Activated CD4-positive, alpha-beta T cell treated with anti-CD3 and anti-CD28 coated beads, Interleukin-2, amount 10 ng/mL, durations not matched to agents 24 days and 14 days (primary cell): ENCODE data around the gene LBHD2. TPM values are rescaled to one million over a fixed set of nuclear protein-coding genes. Genes with fewer than 3 reads are reported as not detected.
"Not testable (repeated sequence)": the region's sequence is repeated elsewhere in the genome, so short reads cannot be mapped to it uniquely, and the experiment has no call there.

Source experiments
- DNase-seq: peaks from one replicate; pipeline ENCODE4 v3.0.0; 2022
- H3K27ac Mint-ChIP-seq: one replicate; pipeline ENCODE4 v1.8.0; 2022; ENCODE audit warnings: mild to moderate bottlenecking, mixed read lengths
- H3K27me3 Mint-ChIP-seq: one replicate; pipeline ENCODE4 v1.8.0; 2022; ENCODE audit warnings: mixed read lengths
- H3K36me3 Mint-ChIP-seq: one replicate; pipeline ENCODE4 v1.8.0; 2022; ENCODE audit warnings: low read depth, mild to moderate bottlenecking, mixed read lengths
- H3K4me1 Mint-ChIP-seq: one replicate; pipeline ENCODE4 v1.8.0; 2021; ENCODE audit warnings: mixed read lengths
- H3K4me3 Mint-ChIP-seq: one replicate; pipeline ENCODE4 v1.8.0; 2022; ENCODE audit warnings: mild to moderate bottlenecking, moderate library complexity, mixed read lengths
- H3K9me3 Mint-ChIP-seq: one replicate; pipeline ENCODE4 v1.8.0; 2021; ENCODE audit warnings: mixed read lengths
- intact Hi-C: fragments of 100-400 bp; cut with micrococcal nuclease; formaldehyde crosslinking; loops from one replicate; pipeline ENCODE4 v1.15.1; 2023
- total RNA-seq: library from RNA; stranded (reverse); gene quantifications from 2 replicates; pipeline ENCODE4 v1.2.3, GENCODE V29; 2022

LBHD2 gene
- total RNA-seq, 1 donor from 2014 or later, result not detected

- H3K9me3 Mint-ChIP-seq, result no peaks in the 10 kb centered on the region
- intact Hi-C loops, result no loop called here
- no peak overlapping the region for H3K4me3 Mint-ChIP-seq
- H3K27me3 Mint-ChIP-seq, result peaks cover under 1% of the 10 kb centered on the region
- no peaks in the 10 kb centered on the region for H3K36me3 Mint-ChIP-seq
- H3K27ac Mint-ChIP-seq, result no peak overlapping the region
- H3K4me1 Mint-ChIP-seq, result peaks cover 7% of the 10 kb centered on the region
- DNase-seq, result no peak
These were observed 26.7 kb downstream of the LBHD2 start for GRCh38 chr14:103110681-103111231.

- Mint-ChIP-seq H3K4me3 (no peak overlapping the region), H3K4me1 (peaks cover 7% of the 10 kb centered on the region), H3K27ac (no peak overlapping the region), H3K36me3 (no peaks in the 10 kb centered on the region), H3K9me3 (no peaks in the 10 kb centered on the region), H3K27me3 (no peaks in the 10 kb centered on the region)
- intact Hi-C loops, result no loop called here
- DNase-seq, result no peak
These were observed 27.3 kb downstream of the LBHD2 start for GRCh38 chr14:103111232-103111868.

GRCh38 chr14:103112400-103113243, 28.6 kb downstream of the LBHD2 start:
- peaks cover 7% of the 10 kb centered on the region for H3K4me1 Mint-ChIP-seq
- H3K27me3 Mint-ChIP-seq, result no peaks in the 10 kb centered on the region
- no peaks in the 10 kb centered on the region for H3K36me3 Mint-ChIP-seq
- no peaks in the 10 kb centered on the region for H3K9me3 Mint-ChIP-seq
- H3K4me3 Mint-ChIP-seq, result no peak overlapping the region
- DNase-seq, result no peak
- H3K27ac Mint-ChIP-seq, result no peak overlapping the region
- intact Hi-C loops, result no loop called here

GRCh38 chr14:103113303-103113702, 29.3 kb downstream of the LBHD2 start:
- intact Hi-C loops, result no loop called here
- Mint-ChIP-seq H3K4me3 (no peak overlapping the region), H3K36me3 (no peaks in the 10 kb centered on the region), H3K4me1 (peaks cover 7% of the 10 kb centered on the region), H3K27ac (no peak overlapping the region), H3K9me3 (no peaks in the 10 kb centered on the region), H3K27me3 (no peaks in the 10 kb centered on the region)
- DNase-seq, result no peak

- no peak overlapping the region for H3K4me3 Mint-ChIP-seq
- no peaks in the 10 kb centered on the region for H3K9me3 Mint-ChIP-seq
- no peak for DNase-seq
- no peaks in the 10 kb centered on the region for H3K36me3 Mint-ChIP-seq
- intact Hi-C loops, result no loop called here
- H3K27me3 Mint-ChIP-seq, result no peaks in the 10 kb centered on the region
- H3K27ac Mint-ChIP-seq, result no peak overlapping the region
- peaks cover 7% of the 10 kb centered on the region for H3K4me1 Mint-ChIP-seq
These were observed 29.8 kb downstream of the LBHD2 start for GRCh38 chr14:103113774-103114173.

GRCh38 chr14:103115086-103115679, 31.2 kb downstream of the LBHD2 start:
- intact Hi-C loops, H3K4me1 Mint-ChIP-seq, H3K27ac Mint-ChIP-seq, H3K36me3 Mint-ChIP-seq, H3K9me3 Mint-ChIP-seq, H3K27me3 Mint-ChIP-seq: not testable (repeated sequence)
- peak; percentile 67 for DNase-seq
- H3K4me3 Mint-ChIP-seq, result peak overlapping the region; percentile 68

- no peak overlapping the region for H3K4me3 Mint-ChIP-seq
- DNase-seq, result no peak
- H3K27ac Mint-ChIP-seq, result no peak overlapping the region
- H3K9me3 Mint-ChIP-seq, result no peaks in the 10 kb centered on the region
- H3K4me1 Mint-ChIP-seq, result peaks cover 7% of the 10 kb centered on the region
- intact Hi-C loops, result no loop called here
- peaks cover 11% of the 10 kb centered on the region for H3K27me3 Mint-ChIP-seq
- H3K36me3 Mint-ChIP-seq, result no peaks in the 10 kb centered on the region
These were observed 32.0 kb downstream of the LBHD2 start for GRCh38 chr14:103115845-103116572.

GRCh38 chr14:103116636-103117035, 32.6 kb downstream of the LBHD2 start:
- intact Hi-C loops, result no loop called here
- no peaks in the 10 kb centered on the region for H3K36me3 Mint-ChIP-seq
- H3K27me3 Mint-ChIP-seq, result peaks cover 14% of the 10 kb centered on the region
- H3K27ac Mint-ChIP-seq, result no peak overlapping the region
- H3K4me3 Mint-ChIP-seq, result no peak overlapping the region
- no peak for DNase-seq
- peaks cover 8% of the 10 kb centered on the region for H3K4me1 Mint-ChIP-seq
- H3K9me3 Mint-ChIP-seq, result no peaks in the 10 kb centered on the region

- H3K4me1 Mint-ChIP-seq, H3K27ac Mint-ChIP-seq, H3K4me3 Mint-ChIP-seq, H3K36me3 Mint-ChIP-seq, intact Hi-C loops, H3K9me3 Mint-ChIP-seq, DNase-seq: not testable (repeated sequence)
- peaks cover 21% of the 10 kb centered on the region for H3K27me3 Mint-ChIP-seq
These were observed 33.5 kb downstream of the LBHD2 start for GRCh38 chr14:103117499-103117898.

- intact Hi-C loops, result no loop called here
- Mint-ChIP-seq H3K9me3 (no peaks in the 10 kb centered on the region), H3K27ac (no peak overlapping the region), H3K4me3 (no peak overlapping the region), H3K36me3 (no peaks in the 10 kb centered on the region), H3K4me1 (peaks cover 8% of the 10 kb centered on the region), H3K27me3 (peaks cover 21% of the 10 kb centered on the region)
- no peak for DNase-seq
These were observed 34.1 kb downstream of the LBHD2 start for GRCh38 chr14:103118018-103118662.

GRCh38 chr14:103118663-103119404, 34.8 kb downstream of the LBHD2 start:
- Mint-ChIP-seq H3K4me1 (peaks cover 8% of the 10 kb centered on the region), H3K27me3 (peaks cover 21% of the 10 kb centered on the region), H3K36me3 (no peaks in the 10 kb centered on the region), H3K4me3 (no peak overlapping the region), H3K9me3 (no peaks in the 10 kb centered on the region), H3K27ac (no peak overlapping the region)
- intact Hi-C loops, result no loop called here
- no peak for DNase-seq

GRCh38 chr14:103119527-103119926, 35.5 kb downstream of the LBHD2 start:
- H3K27me3 Mint-ChIP-seq, result peaks cover 26% of the 10 kb centered on the region

More at GRCh38 chr14:103119527-103119926, 35.5 kb downstream of the LBHD2 start:
- H3K9me3 Mint-ChIP-seq, DNase-seq, H3K4me1 Mint-ChIP-seq, intact Hi-C loops, H3K4me3 Mint-ChIP-seq, H3K36me3 Mint-ChIP-seq, H3K27ac Mint-ChIP-seq: not testable (repeated sequence)
